Ascending aorta (tissue), 2 donors: ENCODE measurements around the gene MALRD1. TPM values are rescaled to one million over a fixed set of nuclear protein-coding genes. Genes with fewer than 3 reads are reported as not detected.

Source experiments
- DNase-seq, 2 donors: peaks; one replicate each; pipeline ENCODE4 v3.0.0-alpha.2; 2019; ENCODE audit warnings: low spot score in 2 of 2
- H3K27ac ChIP-seq, 2 donors: fragments of 200-600 bp; sonication (generic); one replicate each; pipeline ENCODE4 v1.5.1; 2016 to 2017; ENCODE audit warnings: mild to moderate bottlenecking in 1 of 2
- H3K27me3 ChIP-seq: fragments of 200-600 bp; sonication (generic); one replicate; pipeline ENCODE4 v1.5.1; 2017
- H3K36me3 ChIP-seq, 2 donors: fragments of 200-600 bp; sonication (generic); one replicate each; pipeline ENCODE4 v1.5.1; 2016
- H3K4me1 ChIP-seq, 2 donors: fragments of 200-600 bp; sonication (generic); one replicate each; pipeline ENCODE4 v1.5.1; 2016 to 2017; ENCODE audit warnings: mild to moderate bottlenecking in 1 of 2
- H3K4me3 ChIP-seq, 2 donors: fragments of 200-600 bp; sonication (generic); one replicate each; pipeline ENCODE4 v1.5.1; 2016 to 2017; ENCODE audit warnings: mild to moderate bottlenecking in 1 of 2
- H3K9me3 ChIP-seq, 2 donors: fragments of 200-600 bp; sonication (generic); one replicate each; pipeline ENCODE4 v1.5.1; 2016
- intact Hi-C: fragments of 100-400 bp; cut with DNase I; formaldehyde crosslinking; loops from one replicate; pipeline ENCODE4 v1.15.1; 2023
- total RNA-seq: library from RNA; depleted of rRNA; stranded (reverse); fragments of >200 nt; gene quantifications from one replicate; pipeline ENCODE4 v1.1.0, GENCODE V29; 2016
- TF ChIP-seq, protein P1 (sequence below), 3 experiments: fragments of 200-600 bp in 2 of 3; fragments of 450-650 bp in 1 of 3; sonication (generic) in 2 of 3; IDR thresholded peaks; one replicate each; pipeline ENCODE4 v1.5.1; 2016 to 2019; ENCODE audit warnings: antibody characterized with exemption in 3 of 3, mild to moderate bottlenecking in 1 of 3, moderate library complexity in 1 of 3

MALRD1 gene
- total RNA-seq, result not detected

GRCh38 chr10:19048489-19048888 is at the start of gene MALRD1:
MALRD1 (plus strand) TSS chr10:19048801; CDS start chr10:19048939, 138 bp downstream.
- H3K27ac ChIP-seq, result no peak within 1 kb of the TSS
- no peak within 1 kb of the TSS for H3K4me3 ChIP-seq
- intact Hi-C loops, result no loop called here
- H3K27me3 ChIP-seq, result no peaks in the 10 kb centered on the region
- no peaks in the 10 kb centered on the region for H3K9me3 ChIP-seq
- TF ChIP-seq, protein P1, sequence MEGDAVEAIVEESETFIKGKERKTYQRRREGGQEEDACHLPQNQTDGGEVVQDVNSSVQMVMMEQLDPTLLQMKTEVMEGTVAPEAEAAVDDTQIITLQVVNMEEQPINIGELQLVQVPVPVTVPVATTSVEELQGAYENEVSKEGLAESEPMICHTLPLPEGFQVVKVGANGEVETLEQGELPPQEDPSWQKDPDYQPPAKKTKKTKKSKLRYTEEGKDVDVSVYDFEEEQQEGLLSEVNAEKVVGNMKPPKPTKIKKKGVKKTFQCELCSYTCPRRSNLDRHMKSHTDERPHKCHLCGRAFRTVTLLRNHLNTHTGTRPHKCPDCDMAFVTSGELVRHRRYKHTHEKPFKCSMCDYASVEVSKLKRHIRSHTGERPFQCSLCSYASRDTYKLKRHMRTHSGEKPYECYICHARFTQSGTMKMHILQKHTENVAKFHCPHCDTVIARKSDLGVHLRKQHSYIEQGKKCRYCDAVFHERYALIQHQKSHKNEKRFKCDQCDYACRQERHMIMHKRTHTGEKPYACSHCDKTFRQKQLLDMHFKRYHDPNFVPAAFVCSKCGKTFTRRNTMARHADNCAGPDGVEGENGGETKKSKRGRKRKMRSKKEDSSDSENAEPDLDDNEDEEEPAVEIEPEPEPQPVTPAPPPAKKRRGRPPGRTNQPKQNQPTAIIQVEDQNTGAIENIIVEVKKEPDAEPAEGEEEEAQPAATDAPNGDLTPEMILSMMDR (IDR thresholded peaks at IDR 0.05), result no peak
- no peaks in the 10 kb centered on the region for H3K4me1 ChIP-seq
- H3K36me3 ChIP-seq, result no peaks in the 10 kb centered on the region
- DNase-seq, result no peak

- H3K27ac ChIP-seq, result no peak overlapping the region
- H3K4me1 ChIP-seq, result no peaks in the 10 kb centered on the region
- H3K27me3 ChIP-seq, result no peaks in the 10 kb centered on the region
- DNase-seq, result no peak
- intact Hi-C loops, result no loop called here
- TF ChIP-seq, protein P1 (IDR thresholded peaks at IDR 0.05), result no peak
- no peak overlapping the region for H3K4me3 ChIP-seq
- H3K9me3 ChIP-seq, result no peaks in the 10 kb centered on the region
- no peaks in the 10 kb centered on the region for H3K36me3 ChIP-seq
These were observed 45.3 kb upstream of the MALRD1 start for GRCh38 chr10:19003341-19003740.

GRCh38 chr10:19012111-19012510 is 36.5 kb upstream of the MALRD1 start:
- no peaks in the 10 kb centered on the region for H3K4me1 ChIP-seq
- H3K9me3 ChIP-seq, result no peaks in the 10 kb centered on the region
- H3K36me3 ChIP-seq, result no peaks in the 10 kb centered on the region
- no peak overlapping the region for H3K27ac ChIP-seq
- H3K4me3 ChIP-seq, result no peak overlapping the region
- TF ChIP-seq, protein P1 (IDR thresholded peaks at IDR 0.05), result no peak
- no peak for DNase-seq
- intact Hi-C loops, result no loop called here
- H3K27me3 ChIP-seq, result no peaks in the 10 kb centered on the region

- no peaks in the 10 kb centered on the region for H3K36me3 ChIP-seq
- DNase-seq, result no peak
- no peak overlapping the region for H3K4me3 ChIP-seq
- no peaks in the 10 kb centered on the region for H3K4me1 ChIP-seq
- intact Hi-C loops, result no loop called here
- H3K27me3 ChIP-seq, result no peaks in the 10 kb centered on the region
- TF ChIP-seq, protein P1 (IDR thresholded peaks at IDR 0.05), result no peak
- no peak overlapping the region for H3K27ac ChIP-seq
- H3K9me3 ChIP-seq, result no peaks in the 10 kb centered on the region
These were observed 34.6 kb upstream of the MALRD1 start for GRCh38 chr10:19014034-19014433.

- no peak overlapping the region for H3K4me3 ChIP-seq
- no peaks in the 10 kb centered on the region for H3K4me1 ChIP-seq
- no peak for DNase-seq
- TF ChIP-seq, protein P1 (IDR thresholded peaks at IDR 0.05), result no peak
- intact Hi-C loops, result no loop called here
- H3K36me3 ChIP-seq, result no peaks in the 10 kb centered on the region
- no peaks in the 10 kb centered on the region for H3K27me3 ChIP-seq
- H3K9me3 ChIP-seq, result no peaks in the 10 kb centered on the region
- no peak overlapping the region for H3K27ac ChIP-seq
These were observed 34.1 kb upstream of the MALRD1 start for GRCh38 chr10:19014498-19014897.
